Fibroblast of lung (primary cell): ENCODE data around the gene MLXIP.

Source experiments
- EZH2 ChIP-seq: IDR thresholded peaks from 2 replicates; pipeline ENCODE4 v1.5.1; 2012; ENCODE audit warnings: low read length, control low read depth, mild to moderate bottlenecking; ENCODE audit errors: missing control alignments
- TF ChIP-seq, protein P1 (sequence below), 2 donors: IDR thresholded peaks in 1 of 2; conservative IDR thresholded peaks in 1 of 2; 1 replicate in 1 of 2; 2 replicates in 1 of 2; pipeline ENCODE4 v1.5.1; 2011 to 2012; ENCODE audit warnings: low read length in 2 of 2, control low read depth in 1 of 2, inconsistent platforms in 1 of 2, low read depth in 1 of 2, mild to moderate bottlenecking in 1 of 2

DNA sequence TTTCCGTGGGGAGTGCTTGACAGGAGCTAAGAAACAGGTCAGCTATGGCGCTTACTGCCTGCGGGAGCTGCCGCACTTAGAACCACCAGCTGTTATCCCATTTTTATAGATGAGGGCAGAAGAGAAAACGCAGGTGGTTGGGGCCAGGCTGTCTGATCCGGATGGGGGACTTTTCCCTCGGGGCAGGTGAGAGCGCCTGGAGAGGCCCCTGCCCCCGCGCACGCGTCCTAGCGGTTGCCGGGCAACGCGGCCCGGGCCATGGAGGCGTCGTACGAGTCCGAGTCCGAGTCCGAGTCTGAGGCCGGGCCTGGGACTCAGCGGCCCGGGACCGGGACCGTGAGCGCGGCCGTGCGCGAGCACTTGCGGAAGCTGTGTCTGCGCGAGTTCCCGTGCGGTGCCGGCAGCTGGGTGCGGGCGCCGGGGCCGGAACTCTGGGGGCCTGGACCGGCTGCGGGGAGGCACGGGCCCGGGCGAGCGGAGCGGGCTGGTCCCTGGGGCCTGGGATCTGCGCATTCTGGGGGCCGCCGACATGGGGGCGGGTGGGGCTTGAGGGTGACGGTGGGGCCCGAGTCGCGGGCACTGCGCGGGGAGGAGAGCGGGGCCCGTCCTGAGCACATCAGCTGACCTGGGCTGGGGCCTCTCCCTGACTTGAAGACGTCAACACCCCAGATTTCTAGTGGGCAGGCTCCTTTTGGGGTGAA is 104.5 kb downstream of the MLXIP start, which contains the start of gene LRRC43:
- TF ChIP-seq EZH2: no peak
- TF ChIP-seq, protein P1, sequence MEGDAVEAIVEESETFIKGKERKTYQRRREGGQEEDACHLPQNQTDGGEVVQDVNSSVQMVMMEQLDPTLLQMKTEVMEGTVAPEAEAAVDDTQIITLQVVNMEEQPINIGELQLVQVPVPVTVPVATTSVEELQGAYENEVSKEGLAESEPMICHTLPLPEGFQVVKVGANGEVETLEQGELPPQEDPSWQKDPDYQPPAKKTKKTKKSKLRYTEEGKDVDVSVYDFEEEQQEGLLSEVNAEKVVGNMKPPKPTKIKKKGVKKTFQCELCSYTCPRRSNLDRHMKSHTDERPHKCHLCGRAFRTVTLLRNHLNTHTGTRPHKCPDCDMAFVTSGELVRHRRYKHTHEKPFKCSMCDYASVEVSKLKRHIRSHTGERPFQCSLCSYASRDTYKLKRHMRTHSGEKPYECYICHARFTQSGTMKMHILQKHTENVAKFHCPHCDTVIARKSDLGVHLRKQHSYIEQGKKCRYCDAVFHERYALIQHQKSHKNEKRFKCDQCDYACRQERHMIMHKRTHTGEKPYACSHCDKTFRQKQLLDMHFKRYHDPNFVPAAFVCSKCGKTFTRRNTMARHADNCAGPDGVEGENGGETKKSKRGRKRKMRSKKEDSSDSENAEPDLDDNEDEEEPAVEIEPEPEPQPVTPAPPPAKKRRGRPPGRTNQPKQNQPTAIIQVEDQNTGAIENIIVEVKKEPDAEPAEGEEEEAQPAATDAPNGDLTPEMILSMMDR (conservative IDR thresholded peaks at IDR 0.05 in 1 of 2, IDR thresholded peaks at IDR 0.05 in 1 of 2; ENCODE audit: low read depth in 1 of 2, low read length in 2 of 2): no peak
